ENCODE measurements around the gene DRAM2. TPM values are rescaled to one million over a fixed set of nuclear protein-coding genes. Genes with fewer than 3 reads are reported as not detected.

Gene DRAM2
- total RNA-seq = 49.9 and 61.7 TPM in 2 replicates

DNA sequence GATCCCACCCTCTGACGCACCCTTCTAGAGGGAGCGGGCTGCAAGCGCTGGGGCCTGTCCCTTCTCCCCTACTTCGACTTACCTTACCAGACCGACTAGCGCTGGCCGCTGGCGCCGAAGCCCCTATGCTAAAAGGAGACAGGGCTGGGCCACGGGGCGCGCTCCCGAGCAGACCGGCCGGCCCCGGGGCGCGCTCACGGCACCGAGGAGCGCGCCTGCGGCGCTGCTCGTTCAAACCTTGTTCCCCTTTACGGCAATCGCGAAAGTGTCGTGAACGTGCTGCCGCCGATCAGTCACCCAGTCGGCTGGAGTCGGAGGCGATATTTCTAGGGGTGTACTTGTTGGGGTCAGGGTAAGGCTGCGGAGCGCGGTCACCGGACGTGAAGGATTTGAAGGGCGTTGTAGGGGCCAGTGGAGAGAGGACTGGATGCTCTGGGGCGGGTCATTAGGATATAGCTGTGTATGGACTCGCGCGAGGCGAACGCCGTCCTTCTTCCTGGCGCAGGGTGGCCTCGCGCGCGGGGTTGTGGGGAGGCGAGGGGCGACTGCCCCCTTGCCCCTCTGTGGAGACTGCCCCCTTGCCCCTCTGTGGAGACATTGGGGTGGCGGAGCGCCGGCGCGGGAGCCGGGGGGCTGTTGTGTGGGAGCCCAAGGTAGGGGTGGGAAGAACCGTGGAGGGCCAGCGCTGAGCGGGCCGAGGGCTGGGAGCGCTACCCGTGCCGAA lies at the start of gene DRAM2, which contains the start of gene CEPT1:
TSS of gene DRAM2 (minus strand) at position 138 of the 724 bp plus-strand sequence. CDS start 8,539 bp downstream, outside the sequence.
TSS of gene CEPT1 (plus strand) at position 268 of the 724 bp plus-strand sequence. CDS start 7,492 bp downstream, outside the sequence.

Small RNA genes lying within 50 kb of the gene (small RNA-seq; reads per million reads assigned to genes)
- not detected for gene AL355816.1

Other genes with a start within 250 kb of the DRAM2 start
- gene LRIF1, start 176.2 kb downstream of the DRAM2 start, total RNA-seq = 11.4 and 11.5 TPM in 2 replicates
- gene CEPT1, start 130 bp upstream of the DRAM2 start, total RNA-seq = 35.9 and 37.6 TPM in 2 replicates
- 5.5 and 10.0 TPM in 2 replicates for gene DENND2D, start 60.6 kb upstream of the DRAM2 start, total RNA-seq
- gene CHI3L2, start 87.6 kb upstream of the DRAM2 start, total RNA-seq = 0.49 TPM in 1 of 2 replicates, not detected in the other
- gene CHIA, start 150.8 kb upstream of the DRAM2 start, total RNA-seq = not detected in 2 replicates